ENCODE data around the gene AUP1. TPM values are rescaled to one million over a fixed set of nuclear protein-coding genes. Genes with fewer than 3 reads are reported as not detected.
"Not testable (repeated sequence)": the region's sequence is repeated elsewhere in the genome, so short reads cannot be mapped to it uniquely, and the experiment has no call there.

The AUP1 gene
- total RNA-seq, 1 experiment from 2014 or later = 132 TPM

GRCh38 chr2:74499267-74499939 lies 30.1 kb downstream of the AUP1 start, which contains the start of gene LBX2:
TSS of gene LBX2 (minus strand) at chr2:74499603. CDS start at chr2:74499537, 66 bp downstream.
- DNase-seq (ENCODE audit: low read depth) = no peak

GRCh38 chr2:74498500-74499266 lies 30.8 kb downstream of the AUP1 start:
- peak; percentile 61 for DNase-seq (ENCODE audit: low read depth)

GRCh38 chr2:74497777-74498499 lies 31.6 kb downstream of the AUP1 start:
- DNase-seq (ENCODE audit: low read depth) = no peak

GRCh38 chr2:74496997-74497776 lies 32.3 kb downstream of the AUP1 start:
- DNase-seq (ENCODE audit: low read depth) = no peak

GRCh38 chr2:74495440-74495839 lies 34.1 kb downstream of the AUP1 start:
- DNase-seq (ENCODE audit: low read depth) = no peak

GRCh38 chr2:74493546-74493945 lies 36.0 kb downstream of the AUP1 start:
- DNase-seq (ENCODE audit: low read depth) = no peak

GRCh38 chr2:74491648-74492544 lies 37.6 kb downstream of the AUP1 start:
- DNase-seq (ENCODE audit: low read depth) = no peak

GRCh38 chr2:74489906-74490305 lies 39.6 kb downstream of the AUP1 start:
- DNase-seq (ENCODE audit: low read depth) = no peak

GRCh38 chr2:74488643-74489481 lies 40.6 kb downstream of the AUP1 start:
- no peak for DNase-seq (ENCODE audit: low read depth)

GRCh38 chr2:74486141-74486540 lies 43.4 kb downstream of the AUP1 start:
- DNase-seq (ENCODE audit: low read depth) = no peak

- DNase-seq (ENCODE audit: low read depth) = not testable (repeated sequence)
Observed at GRCh38 chr2:74483675-74484164, 45.8 kb downstream of the AUP1 start.

- peak; percentile 95 for DNase-seq (ENCODE audit: low read depth)
Observed at GRCh38 chr2:74482801-74483674, 46.5 kb downstream of the AUP1 start, which contains the start of the genes CCDC142 and TTC31. TSS of gene CCDC142 (minus strand) at chr2:74482998. CDS start at chr2:74482837, 161 bp downstream. TSS of gene TTC31 (plus strand) at chr2:74483081. CDS start at chr2:74483096, 15 bp downstream.

- no peak for DNase-seq (ENCODE audit: low read depth)
Observed at GRCh38 chr2:74481961-74482800, 47.3 kb downstream of the AUP1 start.

GRCh38 chr2:74481431-74481830 lies 48.1 kb downstream of the AUP1 start:
- DNase-seq (ENCODE audit: low read depth) = no peak

All from RPMI7951 (cell line).